Stimulated activated CD8-positive, alpha-beta memory T cell treated with anti-CD3 and anti-CD28 coated beads, Interleukin-15, amount 100 ng/mL, for 4 hours (primary cell): Measurements from ENCODE around the gene MORN4.
"Not testable (repeated sequence)": the region's sequence is repeated elsewhere in the genome, so short reads cannot be mapped to it uniquely, and the experiment has no call there.

Experiments used
- DNase-seq, 2 donors: peaks; one replicate each; pipeline ENCODE4 v3.0.0-alpha.2; 2020; ENCODE audit warnings: low read depth in 2 of 2

MORN4 gene

DNA sequence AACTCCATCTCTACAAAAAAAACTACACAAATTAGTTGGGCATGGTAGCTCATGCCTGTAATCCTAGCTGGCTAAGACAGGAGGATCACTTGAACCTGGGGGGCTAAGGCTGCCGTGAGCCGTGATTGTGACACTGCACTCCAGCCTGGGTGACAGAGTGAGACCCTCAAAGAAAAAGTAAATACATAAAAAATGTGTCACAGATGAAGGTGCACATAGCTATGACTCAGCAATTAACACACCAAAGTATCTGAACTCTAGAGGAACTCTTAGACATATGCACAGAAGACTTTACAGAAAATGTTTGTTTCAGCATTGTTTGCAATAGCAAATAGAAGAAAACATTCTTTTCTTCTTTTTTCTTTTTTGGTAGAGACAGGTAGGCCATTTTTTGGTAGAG is 35.5 kb downstream of the MORN4 start:
- no peak for DNase-seq

DNA sequence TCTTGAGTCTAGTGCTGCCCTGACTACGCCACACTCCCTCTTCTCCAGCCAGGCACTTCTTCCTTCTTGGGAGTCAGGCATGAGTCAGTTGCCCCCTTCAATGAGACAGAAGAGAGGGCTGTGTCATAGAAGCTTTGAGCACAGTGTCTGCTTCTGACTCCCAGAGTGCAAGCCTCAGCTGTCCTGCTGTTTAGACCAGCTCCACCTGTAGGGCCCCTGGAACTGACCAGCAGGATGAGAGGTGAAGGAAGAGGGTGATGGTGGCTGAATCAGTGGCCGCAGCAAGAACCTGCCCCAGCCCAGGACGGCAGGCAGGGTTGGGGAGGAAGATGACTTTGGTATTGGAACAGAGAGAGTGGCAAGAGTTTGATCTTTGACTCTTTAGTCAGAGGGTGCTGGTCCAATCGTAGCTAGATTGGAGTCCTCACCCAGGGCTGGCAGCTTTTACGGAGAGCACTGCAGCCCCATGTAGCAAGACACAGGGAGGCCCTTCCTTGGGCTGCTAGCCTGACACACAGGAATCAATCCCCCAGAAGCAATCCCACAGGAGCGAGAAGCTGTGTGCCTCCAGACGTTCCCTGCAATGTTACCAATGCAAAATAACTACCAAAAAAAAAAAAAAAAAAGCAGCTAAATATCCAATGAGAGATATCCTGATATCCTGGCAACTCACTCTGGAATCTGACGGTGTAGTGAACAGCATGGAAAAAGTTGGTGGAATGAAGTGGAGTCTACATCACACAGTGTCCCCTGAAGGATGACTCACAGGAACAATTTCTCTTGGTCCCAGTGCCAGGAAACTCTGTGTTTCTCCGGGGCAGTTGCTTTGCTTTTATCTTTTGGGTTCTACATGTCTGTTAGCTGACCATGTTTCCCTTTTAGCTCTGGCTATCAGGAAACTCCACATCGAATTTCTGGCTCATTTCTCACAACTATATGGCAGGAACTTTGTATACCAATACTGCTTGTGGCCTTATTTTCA is 36.9 kb downstream of the MORN4 start:
- no peak for DNase-seq

GRCh38 chr10:97593421-97593820 is 39.9 kb downstream of the MORN4 start:
- no peak for DNase-seq

- DNase-seq = no peak
These were observed 42.4 kb downstream of the MORN4 start for GRCh38 chr10:97590748-97591495.

GRCh38 chr10:97590082-97590747 is 43.1 kb downstream of the MORN4 start:
- DNase-seq = no peak

DNA sequence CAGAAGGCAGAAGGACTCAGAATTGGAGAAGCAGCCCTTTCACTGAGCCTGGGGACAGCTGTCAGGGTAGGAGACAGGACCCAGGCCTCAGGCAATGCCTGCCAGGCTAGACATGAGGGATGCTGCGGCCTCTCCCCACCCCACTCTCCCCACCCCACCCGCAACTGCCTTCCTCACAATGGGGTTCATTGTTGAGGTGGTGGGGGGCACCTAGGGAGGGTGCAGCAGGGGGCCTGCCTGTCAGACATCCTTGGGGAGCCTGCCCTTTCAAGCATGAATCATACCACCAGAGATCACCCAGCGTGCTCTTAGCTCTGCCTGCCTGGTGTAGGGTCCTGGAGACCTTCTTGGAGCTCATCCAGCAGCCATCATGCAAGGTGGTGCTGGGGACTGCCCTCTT is 43.8 kb downstream of the MORN4 start, which contains the start of gene C10orf62:
TSS of gene C10orf62 (plus strand) at position 243 of the 400 bp plus-strand sequence. CDS start 177 bp downstream, outside the sequence.
- no peak for DNase-seq

- DNase-seq = no peak
These were observed 46.1 kb downstream of the MORN4 start for GRCh38 chr10:97587183-97587582.

DNA sequence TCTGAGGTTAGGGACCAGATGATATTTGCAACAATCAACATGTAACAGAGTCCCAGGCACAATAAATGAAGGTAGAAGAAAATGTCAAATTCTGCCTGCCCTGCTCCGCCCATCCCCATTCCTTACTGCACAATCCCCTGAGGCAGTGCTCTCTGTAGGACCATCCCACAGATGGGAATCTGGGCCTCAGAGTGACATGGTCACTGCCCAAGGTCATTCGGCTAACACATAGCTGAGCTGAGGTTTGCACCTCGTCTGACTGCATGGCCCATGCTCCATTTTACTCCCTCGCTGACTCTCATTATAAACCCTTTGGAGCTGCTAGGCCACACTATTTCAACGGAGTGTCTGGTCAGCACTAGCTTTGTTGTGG is 47.9 kb downstream of the MORN4 start:
- no peak for DNase-seq

- no peak for DNase-seq
These were observed 48.4 kb downstream of the MORN4 start for GRCh38 chr10:97584798-97585438.

DNA sequence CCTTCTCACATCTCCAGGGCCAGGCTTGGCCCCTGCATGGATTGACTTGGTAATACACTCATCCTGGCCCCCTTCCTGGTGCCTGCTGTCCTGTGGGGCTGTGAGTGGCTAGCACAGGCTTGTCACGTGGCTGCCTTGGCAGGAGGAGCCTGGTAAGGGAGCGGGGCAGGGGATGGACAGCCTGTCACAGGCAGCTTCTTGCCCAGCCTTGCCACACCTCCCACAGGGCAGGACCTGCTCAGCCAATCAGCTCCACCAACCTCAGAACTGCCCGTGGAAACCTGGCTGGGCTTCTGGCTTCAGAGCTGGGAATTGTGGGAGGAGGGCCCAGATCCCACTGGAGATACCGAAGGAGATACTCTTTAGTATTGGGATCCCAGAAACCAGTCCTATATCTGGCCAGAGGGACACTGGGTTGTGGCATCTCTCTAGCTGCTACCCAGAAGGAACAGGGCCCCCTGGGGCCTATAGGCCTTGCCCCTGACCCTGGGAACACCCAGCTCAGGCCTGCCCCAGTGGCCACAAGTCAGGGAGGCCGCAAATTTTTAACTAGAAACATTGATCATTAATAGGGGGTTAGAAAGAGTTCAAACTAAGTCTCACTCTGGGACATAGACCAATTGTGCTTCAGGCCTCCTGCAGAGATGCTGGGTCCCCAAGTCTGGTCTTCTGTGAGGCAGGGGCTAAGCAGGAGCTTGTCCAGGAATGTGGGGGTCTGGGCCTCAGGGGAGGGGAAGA is 49.1 kb downstream of the MORN4 start, which contains the start of gene HOGA1:
TSS of gene HOGA1 (plus strand) at position 330 of the 738 bp plus-strand sequence. CDS start at position 645, 315 bp downstream.
- DNase-seq = no peak

DNA sequence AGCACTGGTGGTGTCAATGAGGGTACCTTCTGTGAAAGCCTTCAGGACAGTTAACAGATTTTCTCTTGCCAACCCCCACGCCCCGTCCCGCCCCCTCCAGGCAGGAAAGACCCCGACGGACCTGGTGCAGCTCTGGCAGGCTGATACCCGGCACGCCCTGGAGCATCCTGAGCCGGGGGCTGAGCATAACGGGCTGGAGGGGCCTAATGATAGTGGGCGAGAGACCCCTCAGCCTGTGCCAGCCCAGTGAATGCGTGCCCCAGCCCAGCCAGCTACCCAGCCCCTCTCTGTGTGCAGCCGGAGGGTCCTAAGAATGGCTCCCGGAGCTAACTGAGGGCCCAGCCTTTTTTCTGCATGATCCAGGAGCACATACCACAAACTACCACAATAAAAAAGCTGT is 49.8 kb downstream of the MORN4 start:
- no peak for DNase-seq

DNA sequence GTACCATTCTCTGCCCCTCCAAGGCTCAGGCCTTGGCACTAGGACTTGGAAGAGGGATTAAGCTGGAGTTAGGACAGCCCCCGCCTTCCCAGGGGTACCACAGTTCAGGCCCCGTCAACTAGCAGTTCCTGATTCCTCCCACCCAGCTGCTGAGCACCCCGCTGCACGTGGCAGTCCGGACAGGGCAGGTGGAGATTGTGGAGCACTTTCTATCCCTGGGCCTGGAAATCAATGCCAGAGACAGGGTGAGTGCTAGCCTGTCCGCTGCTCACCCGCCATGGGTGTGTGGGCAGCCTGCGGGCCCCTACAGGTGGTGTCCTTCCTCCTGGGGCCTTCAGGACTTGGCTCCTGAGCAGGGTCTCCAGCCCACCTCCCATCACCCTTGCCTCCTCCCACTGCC is 51.1 kb downstream of the MORN4 start:
- DNase-seq = no peak

DNA sequence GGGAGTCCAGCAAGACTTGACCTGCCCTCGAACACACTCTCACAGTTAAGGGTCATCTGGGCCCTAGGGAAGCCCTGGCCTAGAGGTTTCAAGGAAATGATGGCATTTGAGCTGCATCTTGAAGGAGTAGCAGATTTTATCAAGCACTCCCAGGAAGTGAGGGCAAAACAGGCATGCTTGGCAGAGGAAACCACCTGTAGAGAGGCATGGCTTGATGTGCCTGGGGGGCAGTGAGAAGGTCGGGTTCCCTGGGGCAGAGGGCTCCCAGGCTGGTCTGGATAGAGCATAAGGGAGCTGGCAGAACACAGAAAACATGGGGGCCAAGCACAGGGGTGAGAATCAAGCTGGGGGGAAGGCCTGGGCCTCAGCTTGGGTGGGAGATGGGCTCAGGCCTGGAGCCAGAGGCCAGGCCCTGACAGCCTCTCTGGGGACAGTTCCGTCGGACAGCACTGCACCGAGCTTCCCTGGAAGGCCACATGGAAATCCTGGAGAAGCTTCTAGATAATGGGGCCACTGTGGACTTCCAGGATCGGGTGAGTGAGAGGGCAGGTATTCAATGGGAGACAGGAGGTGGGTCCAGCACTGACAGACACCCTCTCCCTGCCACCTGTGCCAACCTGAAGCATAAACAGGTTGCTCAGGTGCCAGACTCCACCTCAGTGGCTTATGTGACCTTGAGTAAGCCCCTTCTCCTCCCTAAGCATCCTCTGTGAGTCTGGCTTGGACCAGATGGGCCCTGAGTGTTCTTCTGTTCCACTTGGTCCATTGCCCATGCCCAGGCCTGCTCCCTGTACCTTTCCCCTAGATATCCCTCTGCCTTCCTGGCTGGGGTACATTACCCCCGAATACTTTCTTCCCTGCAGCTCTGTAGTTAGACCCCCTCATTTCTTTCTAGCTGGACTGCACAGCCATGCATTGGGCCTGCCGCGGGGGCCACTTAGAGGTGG is 52.6 kb downstream of the MORN4 start:
- no peak for DNase-seq

DNA sequence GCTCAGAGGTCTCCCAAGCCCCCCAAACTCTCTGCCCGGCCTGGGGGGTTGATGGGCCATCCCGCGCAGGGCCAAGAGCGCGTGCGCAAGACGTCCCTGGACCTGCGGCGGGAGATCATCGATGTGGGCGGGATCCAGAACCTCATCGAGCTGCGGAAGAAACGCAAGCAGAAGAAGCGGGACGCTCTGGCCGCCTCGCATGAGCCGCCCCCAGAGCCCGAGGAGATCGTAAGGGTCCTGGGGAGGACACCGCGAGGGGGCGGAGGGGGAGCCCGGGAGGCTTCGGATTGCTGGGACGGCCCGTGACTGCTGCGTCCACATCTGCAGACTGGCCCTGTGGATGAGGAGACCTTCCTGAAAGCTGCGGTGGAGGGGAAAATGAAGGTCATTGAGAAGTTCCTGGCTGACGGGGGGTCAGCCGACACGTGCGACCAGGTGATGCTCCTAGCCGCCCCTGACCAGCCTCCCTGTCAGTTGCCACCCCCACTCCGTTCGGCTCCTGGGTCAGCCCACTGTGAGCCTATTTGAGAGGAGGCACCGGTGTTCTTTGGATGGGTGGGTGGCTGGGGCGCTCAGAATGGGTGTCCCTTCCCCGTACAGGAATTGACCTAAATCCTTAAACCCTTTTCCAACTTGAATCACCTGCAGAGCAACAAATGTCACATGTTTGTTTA is 55.0 kb downstream of the MORN4 start:
- DNase-seq = no peak

- no peak for DNase-seq
These were observed 55.6 kb downstream of the MORN4 start for GRCh38 chr10:97577701-97578100.

DNA sequence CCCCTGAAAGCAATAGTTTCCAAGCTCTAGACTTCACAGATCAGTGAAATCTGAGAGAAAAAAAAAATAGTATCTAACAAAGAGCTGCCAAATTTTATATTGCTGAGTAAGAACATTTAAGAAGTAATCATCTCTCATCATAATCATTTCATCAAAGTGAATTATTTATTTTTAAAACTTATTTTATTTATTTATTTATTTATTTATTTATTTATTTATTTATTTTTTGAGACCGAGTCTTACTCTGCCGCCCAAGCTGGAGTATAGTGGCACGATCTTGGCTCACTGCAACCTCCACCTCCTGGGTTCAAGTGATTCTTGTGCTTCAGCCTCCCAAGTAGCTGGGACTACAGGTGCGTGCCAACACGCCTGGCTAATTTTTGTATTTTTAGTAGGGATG is 56.8 kb downstream of the MORN4 start:
- DNase-seq = not testable (repeated sequence)

DNA sequence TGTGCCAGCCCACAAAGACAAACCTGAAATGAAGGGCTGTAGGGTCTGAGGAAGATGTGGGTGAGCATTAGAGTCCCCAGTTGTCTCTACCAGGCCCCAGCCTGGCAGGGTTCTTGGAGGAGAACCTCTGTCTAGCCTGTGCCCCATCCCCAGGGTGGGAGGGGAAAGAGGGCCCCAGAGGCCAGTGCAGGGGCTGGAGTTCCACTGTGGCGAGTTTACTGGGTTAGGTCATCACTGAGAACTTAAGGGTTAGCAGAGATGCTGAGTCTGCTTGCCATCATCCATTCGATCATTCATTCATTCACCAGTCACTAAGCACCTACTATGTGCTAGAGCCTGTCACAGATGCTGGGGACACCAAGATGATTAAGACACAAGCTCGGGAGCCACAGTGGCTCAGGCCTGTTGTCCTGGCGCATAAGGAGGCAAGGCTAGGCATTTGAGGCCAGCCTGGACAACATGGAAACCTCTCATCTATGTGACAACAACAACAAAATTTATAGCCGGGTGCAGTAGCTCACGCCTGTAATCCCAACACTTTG is 58.1 kb downstream of the MORN4 start:
- no peak for DNase-seq

- DNase-seq = no peak
These were observed 58.8 kb downstream of the MORN4 start for GRCh38 chr10:97574374-97575126.
